GM18909 (cell line): ENCODE results near the gene CLIC6.
"Not testable (repeated sequence)": the region's sequence is repeated elsewhere in the genome, so short reads cannot be mapped to it uniquely, and the experiment has no call there.

Source experiments
- ATAC-seq: cut with Tn5 transposase; IDR thresholded peaks from one replicate; pipeline ENCODE4 v1.9.1; 2021; ENCODE audit warnings: mild to moderate bottlenecking; ENCODE audit not compliant: unreplicated experiment, poor library complexity

Gene CLIC6

GRCh38 chr21:34715985-34716596, 47.3 kb downstream of the CLIC6 start:
- no peak for ATAC-seq

GRCh38 chr21:34718529-34718928, 49.7 kb downstream of the CLIC6 start:
- not testable (repeated sequence) for ATAC-seq

GRCh38 chr21:34722684-34723300, 54.0 kb downstream of the CLIC6 start:
- ATAC-seq: no peak

- ATAC-seq: no peak
These were observed 55.5 kb downstream of the CLIC6 start for GRCh38 chr21:34724131-34724856.

GRCh38 chr21:34724857-34725195, 56.0 kb downstream of the CLIC6 start:
- no peak for ATAC-seq

GRCh38 chr21:34726627-34727337, 58.0 kb downstream of the CLIC6 start:
- ATAC-seq: no peak

GRCh38 chr21:34728479-34728878, 59.7 kb downstream of the CLIC6 start:
- ATAC-seq: no peak

GRCh38 chr21:34730194-34730593, 61.4 kb downstream of the CLIC6 start:
- ATAC-seq: no peak

- ATAC-seq: no peak
These were observed 62.1 kb downstream of the CLIC6 start for GRCh38 chr21:34730756-34731445.

- no peak for ATAC-seq
These were observed 63.6 kb downstream of the CLIC6 start for GRCh38 chr21:34732388-34732821.

GRCh38 chr21:34733852-34734251, 65.1 kb downstream of the CLIC6 start:
- no peak for ATAC-seq

- ATAC-seq: no peak
These were observed 65.9 kb downstream of the CLIC6 start for GRCh38 chr21:34734696-34735095.

- no peak for ATAC-seq
These were observed 67.5 kb downstream of the CLIC6 start for GRCh38 chr21:34736116-34736874.

GRCh38 chr21:34737115-34737514, 68.3 kb downstream of the CLIC6 start:
- ATAC-seq: no peak

- ATAC-seq: no peak
These were observed 71.4 kb downstream of the CLIC6 start for GRCh38 chr21:34740198-34740597.

GRCh38 chr21:34743285-34743684, 74.5 kb downstream of the CLIC6 start:
- no peak for ATAC-seq

- no peak for ATAC-seq
These were observed 75.0 kb downstream of the CLIC6 start for GRCh38 chr21:34743831-34744230.

GRCh38 chr21:34744801-34745200, 76.0 kb downstream of the CLIC6 start:
- ATAC-seq: no peak

GRCh38 chr21:34745557-34746255, 76.9 kb downstream of the CLIC6 start:
- peak; percentile 83 for ATAC-seq
